G401.6 (cell line): ENCODE results near the gene PLEKHB1.

Experiments
- FAIRE-seq: peaks from 2 replicates; lab custom pipeline; 2012; peaks lifted over from hg19 to GRCh38; lab: Jason Lieb, UNC

The PLEKHB1 gene

DNA sequence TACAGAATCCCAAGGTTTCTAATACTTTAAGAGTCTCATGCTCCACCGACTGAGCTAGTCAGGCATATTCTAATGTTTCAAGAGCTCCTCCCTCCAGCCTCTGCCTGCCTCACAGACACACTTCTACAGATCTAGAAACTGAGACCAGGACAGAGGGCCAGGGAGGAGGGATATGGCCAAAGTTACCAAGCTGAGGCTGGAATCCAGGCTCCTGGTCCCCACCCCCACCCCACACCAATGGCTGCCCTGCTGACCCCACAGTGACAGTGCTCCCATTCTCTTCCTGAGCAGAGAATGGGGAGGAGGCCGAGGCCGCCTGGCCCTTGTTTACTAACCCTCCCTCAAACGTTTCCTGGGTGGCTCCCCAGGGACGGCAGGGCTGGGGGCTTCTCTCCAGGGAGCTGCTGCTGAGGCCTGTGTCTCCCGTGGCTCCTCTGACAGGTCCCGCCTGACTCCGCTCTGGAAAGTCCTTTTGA is 2.2 kb downstream of the PLEKHB1 start:
- no peak for FAIRE-seq

DNA sequence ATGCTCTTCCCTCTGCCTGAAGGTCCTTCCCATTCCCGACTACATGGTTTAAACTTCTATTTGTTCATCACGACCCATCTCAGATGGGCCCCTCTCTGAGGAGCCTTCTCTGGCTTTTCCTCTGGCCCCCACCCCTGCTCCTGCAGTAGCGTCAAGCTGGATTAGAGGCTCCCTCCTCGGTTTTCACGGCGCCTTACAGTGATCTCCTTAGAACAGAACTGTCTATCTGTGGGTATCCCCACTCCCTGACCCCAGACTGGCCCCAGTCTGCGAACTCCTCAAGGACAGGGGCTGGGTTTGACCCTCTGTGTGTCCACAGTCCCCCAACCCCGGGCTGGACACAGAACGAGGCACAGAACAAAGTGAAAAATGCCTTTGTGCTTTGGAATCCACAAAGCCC is 2.8 kb downstream of the PLEKHB1 start:
- FAIRE-seq = no peak

DNA sequence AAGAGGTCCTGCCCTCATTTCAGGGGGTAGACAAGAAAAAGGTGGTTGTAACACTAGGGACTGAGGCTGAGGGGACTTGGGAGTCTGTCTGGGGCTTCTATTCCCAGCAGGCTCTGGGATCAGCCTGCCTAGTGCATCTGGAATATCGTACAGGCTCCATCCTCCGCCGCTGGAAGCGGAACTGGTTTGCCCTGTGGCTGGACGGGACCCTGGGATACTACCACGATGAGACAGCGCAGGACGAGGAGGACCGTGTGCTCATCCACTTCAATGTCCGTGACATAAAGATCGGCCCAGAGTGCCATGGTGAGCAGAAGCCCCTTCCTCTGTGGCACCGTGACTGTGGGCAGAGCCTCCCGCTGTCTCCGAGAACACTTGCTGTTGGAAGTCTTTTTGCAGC is 4.0 kb downstream of the PLEKHB1 start:
- no peak for FAIRE-seq

DNA sequence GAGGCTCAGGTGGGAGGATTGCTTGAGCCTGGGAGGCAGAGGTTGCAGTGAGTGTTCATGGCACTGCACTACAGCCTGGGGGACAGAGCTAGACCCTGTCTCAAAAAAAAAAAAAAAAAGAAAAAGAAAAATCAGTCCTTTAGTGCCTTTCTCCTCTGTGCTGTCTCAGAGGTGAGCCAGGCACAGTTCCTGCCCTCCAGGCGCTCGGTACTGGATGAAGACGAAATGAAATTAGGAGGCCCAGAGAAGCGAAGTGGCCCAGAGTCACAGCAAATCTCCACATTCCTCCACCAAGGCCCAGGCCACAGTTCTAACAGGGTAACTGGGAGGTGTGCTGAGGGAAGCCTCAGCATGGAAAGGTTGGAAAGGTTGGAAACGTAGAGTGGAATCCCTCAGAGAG is 4.9 kb downstream of the PLEKHB1 start:
- no peak for FAIRE-seq

DNA sequence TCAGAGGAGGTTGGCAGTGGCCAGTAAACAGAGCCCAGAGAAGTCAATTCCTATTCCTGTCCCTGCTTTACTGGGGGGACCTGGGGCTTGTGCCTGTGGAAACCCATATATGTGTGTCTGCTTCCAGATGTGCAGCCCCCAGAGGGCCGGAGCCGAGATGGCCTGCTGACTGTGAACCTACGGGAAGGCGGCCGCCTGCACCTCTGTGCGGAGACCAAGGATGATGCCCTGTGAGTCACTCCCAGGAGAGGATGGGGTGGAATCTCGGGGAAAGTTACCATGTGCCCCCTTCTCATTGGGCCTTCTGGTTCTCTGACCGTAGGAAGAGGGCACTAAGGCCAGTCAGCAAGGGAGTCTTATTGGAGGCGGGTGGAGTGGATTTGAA is 5.3 kb downstream of the PLEKHB1 start:
- no peak for FAIRE-seq

DNA sequence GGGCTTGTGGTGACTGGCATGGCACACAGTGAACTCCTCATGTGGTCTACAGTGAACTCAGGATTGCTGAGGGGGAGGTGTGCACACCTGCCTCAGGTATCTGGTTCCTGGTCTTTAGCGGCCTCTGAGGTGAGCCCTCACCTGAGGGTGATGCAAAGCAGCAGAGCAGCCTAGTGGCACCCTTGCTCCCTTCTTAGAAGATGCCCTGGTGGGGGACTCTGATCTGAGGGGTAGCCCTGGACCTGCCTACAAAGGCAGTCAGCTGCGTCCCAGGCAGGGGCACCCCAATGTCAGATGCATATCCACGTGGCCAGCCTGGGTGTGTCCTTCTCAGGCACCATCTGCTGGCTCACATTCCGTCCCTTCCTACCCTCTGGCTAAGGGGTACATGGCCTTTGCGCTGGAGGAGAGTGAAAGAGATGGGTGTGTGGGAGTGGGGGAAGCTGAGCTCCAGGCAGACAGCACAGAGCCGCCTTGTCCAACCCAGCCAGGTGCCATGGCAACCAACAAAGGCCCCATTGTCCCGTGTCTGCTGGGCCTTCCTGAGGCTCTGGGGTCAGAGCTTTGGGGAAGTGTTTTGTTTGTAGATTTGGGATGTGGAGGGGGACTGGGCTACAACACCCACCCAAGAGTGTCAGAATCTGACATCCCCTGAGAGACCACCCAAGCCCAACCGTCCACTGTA is 5.8 kb downstream of the PLEKHB1 start:
- FAIRE-seq = no peak

DNA sequence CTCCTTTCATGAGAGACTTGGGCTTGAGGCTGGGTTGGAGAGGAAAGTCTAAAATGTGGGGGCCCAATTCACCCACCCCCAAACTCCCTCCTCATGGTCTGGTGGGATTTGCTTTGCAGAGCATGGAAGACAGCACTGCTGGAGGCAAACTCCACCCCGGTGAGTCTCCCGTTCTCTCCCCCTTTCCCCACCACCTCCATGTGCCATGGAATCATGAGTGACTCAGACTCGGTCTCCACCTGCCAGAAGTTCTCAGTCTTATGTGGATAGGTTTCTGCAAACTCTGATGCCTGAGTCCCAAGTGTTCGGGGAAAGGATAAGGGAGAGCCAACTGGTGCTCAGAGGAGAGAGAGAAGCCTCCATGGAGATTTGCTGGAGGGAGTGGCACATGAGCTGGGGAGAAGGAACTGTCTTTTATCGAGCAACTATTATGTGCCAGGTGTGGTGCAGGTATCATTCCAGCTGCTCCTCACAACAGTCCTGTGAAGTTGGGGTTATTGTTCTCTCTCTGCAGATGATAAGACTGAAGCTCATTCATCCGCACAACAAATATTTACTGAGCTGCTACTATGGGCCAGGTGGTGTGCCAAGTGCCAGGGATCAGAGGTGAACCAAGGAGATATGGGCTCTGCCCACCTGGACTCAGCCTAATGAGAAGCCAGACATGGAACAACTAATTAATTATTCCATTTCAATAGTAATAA is 6.6 kb downstream of the PLEKHB1 start:
- no peak for FAIRE-seq

DNA sequence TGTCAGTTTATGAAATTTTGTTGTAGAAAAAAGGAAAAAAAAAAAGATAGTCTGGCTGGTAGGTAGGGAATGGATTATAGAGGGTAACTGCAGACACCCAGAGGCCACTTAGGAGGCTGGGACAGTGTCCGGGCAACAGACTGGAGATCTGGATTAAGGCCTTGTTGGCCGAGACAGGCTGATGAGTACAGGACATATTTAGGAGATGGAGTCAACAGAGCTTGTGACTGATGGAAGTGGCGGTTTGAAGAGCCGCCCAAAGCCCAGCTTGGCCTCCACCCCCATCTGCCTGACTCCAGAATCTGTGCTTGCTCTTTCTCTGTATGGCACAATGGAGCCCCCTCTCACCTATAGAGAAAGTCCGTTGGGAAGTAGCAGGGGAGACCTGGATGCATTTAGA is 7.6 kb downstream of the PLEKHB1 start:
- FAIRE-seq = no peak

DNA sequence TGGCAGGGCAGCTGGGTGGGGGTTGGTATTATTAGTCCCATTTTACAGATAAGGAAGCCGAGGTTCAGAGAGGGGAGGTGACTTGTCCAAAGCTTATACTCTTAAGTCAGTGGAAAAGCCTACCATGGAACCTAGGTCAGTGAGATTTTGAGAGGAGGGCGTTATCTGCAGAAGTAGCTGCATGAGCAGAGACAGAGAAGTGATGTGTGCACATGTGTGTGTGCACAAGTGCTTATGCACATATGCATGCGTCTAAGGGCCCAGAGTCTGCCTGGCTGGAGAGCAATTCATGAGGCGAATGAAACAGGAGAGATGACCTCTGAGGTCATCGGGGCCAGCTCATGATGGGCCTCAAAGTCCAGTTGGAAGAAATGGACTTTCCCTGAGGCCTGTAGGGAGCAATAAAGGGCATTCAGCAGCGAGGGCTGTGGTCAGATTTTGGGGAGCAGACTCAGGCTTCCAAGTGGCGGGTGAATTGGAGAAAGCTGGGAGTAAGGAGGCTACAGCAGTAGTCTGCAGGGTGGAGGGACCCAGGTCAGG is 8.2 kb downstream of the PLEKHB1 start:
- no peak for FAIRE-seq

DNA sequence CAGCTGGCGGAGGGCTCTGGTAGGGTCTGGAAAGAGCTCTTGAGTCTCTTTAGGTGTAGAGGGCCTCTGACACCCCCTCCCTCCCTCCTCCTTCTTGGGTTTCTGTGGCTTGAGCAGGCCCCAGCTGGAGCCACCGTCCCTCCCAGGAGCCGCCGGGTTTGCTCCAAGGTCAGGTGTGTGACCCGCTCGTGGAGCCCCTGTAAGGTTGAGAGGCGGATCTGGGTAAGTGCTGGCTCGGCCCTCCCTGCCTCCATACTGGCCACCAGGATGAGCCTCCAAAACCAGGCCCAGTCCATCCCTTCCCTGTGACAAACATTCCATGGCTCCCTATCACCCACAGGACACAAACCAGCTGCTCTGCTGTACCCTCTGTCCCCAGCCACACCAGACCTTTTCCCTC is 9.3 kb downstream of the PLEKHB1 start:
- FAIRE-seq = no peak

DNA sequence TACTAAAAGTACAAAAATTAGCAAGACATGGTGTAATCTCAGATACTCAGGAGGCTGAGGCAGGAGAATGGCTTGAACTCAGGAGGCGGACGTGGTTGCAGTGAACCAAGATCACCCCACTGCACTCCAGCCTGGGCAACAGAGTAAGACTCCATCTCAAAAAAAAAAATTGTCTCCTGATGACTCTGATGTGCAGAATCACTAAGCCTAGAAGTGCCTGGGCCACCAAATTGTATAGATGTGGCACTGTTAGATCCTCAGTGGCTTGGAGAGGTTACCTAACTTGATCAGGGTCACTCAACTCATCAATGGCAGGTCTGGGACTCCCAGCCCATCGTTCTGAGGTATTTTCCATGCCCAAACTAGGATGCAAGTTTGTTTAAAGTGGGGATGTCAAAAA is 10.6 kb downstream of the PLEKHB1 start:
- no peak for FAIRE-seq

DNA sequence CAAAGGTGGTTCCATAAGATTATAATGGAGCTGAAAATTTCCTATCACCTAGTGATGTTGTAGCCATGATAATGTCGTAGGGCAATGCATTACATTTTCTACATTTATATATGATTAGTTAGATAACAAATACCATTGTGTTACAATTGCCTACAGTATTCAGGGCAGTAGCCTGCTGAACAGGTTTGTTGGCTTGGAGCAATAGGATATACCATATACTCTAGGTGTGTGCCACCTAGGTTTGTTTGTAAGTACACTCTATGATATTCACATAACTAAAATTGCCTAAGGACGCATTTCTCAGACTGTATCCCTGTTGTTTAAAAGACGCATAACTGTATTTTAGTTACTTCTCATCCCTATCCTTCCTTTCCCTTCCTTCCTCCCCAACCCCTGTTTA is 13.6 kb downstream of the PLEKHB1 start:
- FAIRE-seq = no peak

DNA sequence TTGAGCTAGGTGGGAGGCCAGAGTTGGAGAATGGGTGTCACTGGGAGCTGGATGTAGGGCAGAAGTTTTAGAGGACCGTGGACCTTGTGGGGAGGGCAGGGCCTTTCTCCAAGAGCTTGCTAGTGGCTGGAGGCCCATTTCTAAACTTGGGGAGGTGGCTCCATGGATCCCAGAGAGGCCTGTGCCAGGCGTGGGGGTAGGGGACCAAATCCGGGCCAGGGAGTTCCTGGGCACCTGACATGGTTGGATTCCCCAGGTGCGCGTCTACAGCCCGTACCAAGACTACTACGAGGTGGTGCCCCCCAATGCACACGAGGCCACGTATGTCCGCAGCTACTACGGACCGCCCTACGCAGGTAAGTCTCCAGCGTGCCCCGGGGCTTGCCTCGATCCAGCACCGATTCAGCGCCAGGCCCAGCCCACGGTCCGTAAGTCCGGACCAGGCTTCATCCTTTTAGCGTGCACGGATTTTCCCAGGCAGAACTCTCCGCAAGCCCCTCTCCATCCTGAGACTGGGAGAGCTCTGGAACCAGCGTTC is 14.2 kb downstream of the PLEKHB1 start:
- no peak for FAIRE-seq

DNA sequence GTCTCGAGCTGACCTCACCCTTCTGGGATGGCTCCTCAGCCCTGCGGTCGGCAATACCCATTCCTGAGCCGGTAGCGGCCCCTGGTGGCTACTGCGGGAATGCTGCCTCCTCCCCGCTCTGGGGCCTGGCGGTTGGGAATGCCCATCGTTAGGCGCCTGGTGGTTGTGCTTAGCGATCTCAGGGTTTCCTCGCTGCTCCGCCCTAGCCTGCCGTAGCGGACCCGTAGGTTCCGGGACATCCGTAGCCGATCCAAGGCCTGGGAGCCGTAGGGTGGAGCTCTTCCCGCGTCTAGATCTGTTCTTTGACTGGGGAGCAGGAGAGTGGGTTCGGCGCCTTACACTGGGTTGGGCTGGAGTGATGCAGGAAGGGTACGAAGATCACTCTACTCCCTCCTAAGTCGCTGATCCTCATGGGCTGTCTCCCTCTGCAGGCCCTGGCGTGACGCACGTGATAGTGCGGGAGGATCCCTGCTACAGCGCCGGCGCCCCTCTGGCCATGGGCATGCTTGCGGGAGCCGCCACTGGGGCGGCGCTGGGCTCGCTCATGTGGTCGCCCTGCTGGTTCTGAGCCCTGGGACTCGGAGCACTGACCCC is 14.8 kb downstream of the PLEKHB1 start:
- FAIRE-seq = peak; percentile 46

DNA sequence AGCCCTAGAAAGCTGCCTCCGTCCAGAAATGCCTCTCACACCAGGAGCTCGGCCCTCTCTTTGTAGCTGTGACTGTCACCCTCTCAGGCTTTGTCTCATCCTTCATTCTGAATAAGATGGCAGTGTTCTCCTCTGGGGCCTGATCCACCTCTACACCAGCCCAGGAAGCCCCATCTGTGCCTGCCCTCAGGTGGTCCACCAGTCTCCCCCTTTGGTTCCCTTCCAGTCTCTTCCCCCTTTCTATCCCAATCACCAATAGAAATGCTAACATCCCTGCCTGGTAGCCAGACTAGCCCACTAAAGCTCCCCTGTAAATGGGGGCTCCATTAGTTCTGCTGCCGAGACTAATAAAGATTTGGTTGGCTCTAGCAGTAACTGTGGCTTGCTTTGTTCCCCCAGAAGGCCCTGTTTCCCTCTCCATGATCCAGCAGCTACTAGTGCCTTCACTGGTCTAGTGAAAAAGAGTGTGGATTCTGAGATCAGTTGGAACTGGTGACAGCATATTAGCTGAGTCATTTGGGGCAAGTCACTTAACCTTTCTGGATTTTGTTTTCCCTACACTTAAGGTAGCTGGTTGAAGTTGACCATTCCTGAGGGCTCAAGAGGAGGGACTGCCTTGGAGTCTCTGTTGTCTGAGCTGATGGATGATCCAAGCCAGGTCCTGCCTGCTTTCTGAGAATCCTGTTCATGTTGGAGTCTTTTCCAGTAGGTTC is 16.2 kb downstream of the PLEKHB1 start:
- FAIRE-seq = no peak

DNA sequence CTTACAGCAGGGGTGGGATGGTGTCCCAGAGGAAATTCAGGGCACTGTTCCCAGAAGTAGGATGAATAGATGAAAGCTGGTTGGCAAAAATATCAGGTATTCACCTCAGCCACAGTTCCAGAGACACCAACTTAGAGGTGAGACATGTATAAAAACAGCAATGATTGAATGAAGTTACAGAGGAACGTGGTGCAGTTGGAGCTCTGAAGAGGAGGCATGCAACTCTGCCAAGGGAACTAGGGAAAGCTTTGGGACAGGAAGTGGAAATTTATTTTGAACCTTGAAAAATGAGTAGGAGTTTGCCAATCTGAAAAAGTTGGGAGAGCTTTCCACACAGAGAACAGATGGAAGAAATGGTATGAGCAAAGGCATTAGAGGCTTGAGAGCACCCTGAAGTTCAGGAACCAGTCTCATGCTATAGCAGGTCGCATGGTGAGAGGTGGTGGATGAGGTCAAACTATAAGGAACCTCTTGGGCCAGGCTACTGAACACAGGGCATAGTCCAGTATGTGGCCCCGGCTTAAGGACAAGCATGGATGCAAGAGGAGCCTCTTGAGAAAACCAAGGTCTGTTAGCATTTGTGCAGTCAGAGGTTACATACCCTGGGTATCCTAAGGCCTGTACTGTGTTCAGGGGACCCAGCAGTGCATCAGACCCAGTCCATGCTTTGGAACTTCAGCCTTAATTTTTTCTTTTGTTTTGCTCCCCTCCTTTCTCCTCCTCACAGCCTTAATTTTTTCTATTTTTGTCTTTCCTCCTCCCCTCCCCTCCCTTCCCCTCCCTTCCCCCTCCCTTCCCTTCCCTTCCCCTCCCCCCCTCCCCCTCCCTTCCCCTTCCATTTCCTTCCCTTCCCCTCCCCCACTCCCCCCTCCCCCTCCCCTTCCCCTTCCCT is 17.5 kb downstream of the PLEKHB1 start:
- FAIRE-seq = no peak

DNA sequence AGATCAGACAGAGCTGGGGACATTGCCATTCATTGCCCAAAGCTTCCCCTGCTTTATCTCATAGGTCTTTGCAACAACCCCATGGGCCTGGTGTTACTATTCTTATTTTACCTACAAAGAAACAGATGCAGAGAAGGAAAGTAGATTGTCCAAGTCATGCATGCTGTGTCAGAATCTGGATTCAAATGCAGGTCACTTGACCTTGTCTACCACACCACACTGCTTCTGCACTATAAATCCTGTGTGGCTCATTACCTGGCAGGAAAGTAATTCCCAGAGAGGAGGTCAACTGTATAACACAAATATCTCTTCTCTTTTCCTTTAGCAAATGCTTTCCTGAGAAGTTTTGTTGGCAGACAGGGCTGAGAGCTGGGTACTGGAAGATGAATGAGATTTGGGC is 18.5 kb downstream of the PLEKHB1 start:
- FAIRE-seq = no peak

DNA sequence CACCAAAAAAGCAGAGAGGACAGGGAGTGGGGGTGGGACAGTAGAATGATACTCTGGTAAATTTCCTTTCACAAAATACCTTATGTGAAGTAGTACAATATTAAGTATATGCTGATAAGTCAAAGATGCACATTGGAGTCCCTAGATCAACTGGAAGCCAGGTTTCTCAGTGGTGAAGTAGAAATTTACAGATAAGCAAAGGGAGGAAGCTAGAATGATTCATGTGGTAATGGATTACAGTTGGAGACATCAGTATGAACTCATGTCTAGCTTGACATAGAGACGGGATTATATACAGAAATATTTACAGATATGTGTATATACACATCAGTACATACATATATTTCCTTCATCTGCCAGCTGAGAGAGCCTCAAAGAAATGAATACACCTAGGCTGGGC is 21.5 kb downstream of the PLEKHB1 start:
- no peak for FAIRE-seq

DNA sequence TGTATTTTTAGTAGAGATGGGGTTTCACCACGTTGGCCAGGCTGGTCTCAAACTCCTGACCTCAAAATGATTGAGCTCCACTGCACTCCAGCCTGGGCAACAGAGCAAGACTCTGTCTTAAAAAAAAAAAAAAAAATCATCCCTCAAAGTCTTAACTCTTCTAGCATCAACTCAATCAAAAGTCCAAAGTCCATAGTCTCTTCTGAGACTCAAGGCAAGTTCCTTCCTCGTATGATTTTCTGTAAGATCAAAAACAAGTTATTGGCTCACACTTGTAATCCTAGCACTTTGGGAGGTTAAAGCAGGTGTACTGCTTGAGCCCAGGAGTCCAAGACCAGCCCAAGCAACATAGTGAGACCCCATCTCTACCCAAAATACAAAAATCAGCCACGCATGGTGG is 24.4 kb downstream of the PLEKHB1 start:
- no peak for FAIRE-seq

DNA sequence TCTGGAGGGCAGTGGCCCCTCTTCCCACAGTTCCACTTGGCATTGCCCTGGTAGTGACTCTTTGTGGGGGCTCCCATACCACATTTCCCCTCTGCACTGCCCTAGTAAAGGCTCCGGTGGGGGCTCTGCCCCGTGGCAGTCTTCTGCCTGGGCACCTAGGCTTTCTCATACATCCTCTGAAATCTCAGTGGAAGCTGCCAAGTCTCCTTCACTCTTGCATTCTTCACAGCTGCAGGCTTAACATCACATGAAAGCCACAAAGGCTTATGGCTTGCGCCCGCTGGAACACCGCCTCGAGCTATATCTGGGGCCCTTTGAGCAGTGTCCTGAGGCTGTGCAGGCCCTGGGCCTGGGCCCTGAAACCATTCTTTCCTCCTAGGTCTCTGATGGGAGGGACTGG is 25.3 kb downstream of the PLEKHB1 start:
- FAIRE-seq = no peak

DNA sequence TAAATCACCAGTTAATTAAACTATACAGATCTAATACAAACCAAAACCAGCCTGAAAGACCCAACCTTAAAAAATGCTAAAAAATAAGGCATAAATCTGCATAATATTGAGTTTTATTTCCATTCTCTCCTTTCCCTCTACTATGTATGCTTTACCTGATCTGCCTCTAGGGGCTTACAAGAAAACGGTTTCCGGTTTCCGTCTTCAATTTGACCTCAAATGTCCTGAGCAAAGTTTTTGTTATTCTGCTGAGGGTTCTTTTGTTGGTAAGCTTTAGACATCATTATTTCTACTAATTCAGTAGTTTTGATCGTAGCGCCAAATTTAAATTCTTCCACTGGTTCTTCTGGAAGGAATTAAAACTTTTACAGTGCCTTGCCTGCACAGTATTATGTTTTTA is 30.2 kb downstream of the PLEKHB1 start:
- FAIRE-seq = peak; percentile 66

DNA sequence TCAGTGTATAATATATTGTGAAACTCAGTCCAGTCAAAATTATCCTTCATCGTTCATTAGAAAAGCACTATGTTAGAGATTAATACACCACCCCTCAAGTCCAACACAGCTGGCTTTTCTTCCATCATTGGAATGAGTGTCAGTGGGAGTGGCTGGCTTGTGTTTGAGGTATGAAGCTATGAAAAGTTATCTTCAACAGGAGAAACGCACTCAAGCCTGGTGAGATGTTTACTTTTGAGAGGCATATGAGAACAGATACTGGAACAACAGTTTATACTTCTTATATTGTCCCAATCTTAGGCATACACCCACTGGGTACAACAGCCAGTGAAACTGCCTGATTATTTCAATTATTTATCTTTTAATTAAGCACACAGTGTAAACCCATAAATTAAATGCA is 34.3 kb downstream of the PLEKHB1 start:
- no peak for FAIRE-seq
